ENCODE measurements around the gene POLR3E.

POLR3E gene

DNA sequence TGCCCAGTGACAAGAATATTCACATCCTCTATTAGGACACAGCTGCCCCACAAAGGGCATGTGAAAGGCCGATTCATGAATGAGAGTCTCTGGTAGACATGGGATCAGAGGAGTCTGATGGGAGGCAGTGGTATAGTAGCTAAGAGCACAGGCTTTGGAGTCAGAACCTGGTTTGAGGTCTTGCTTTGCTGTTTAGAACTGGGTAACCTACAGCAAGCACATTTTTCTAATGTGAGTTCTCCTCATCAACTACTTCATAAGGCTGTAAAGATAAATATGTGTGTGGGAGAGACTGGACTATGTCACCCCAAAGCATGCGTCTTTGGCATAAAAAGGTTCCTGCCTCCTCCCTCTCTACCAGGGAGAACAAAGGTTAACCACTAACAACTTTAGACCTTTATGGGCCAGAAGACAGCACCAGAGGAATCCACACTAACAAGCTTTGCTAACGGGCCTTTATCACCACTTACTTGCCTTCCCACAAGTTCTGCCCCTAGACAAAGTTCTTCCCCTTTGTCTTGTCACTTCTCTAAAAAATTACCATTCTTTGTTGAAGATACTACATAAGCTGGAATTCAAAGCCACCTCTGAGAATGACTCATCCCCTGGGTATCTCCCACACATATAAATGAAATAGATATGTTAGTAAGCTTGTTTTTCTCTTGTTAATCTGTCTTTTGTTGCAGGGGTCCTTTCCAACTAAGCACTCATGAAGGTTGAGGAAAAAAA lies 56.1 kb downstream of the POLR3E start:
- H3K4ac ChIP-seq (ENCODE audit: low read depth, low read length): no peak overlapping the region
- H2AK5ac ChIP-seq (ENCODE audit: low read length): no peak overlapping the region
- no peak overlapping the region for H4K5ac ChIP-seq (ENCODE audit: low read length)
- peaks cover 8% of the 10 kb centered on the region for H3K79me1 ChIP-seq (ENCODE audit: low read length)
- peaks cover 2% of the 10 kb centered on the region for H3K79me2 ChIP-seq (ENCODE audit: control insufficient read depth, insufficient read depth, low read length)
- peaks cover 12% of the 10 kb centered on the region for H3K4me1 ChIP-seq (ENCODE audit: control insufficient read depth, low read depth, low read length)
- no peak overlapping the region for H3K18ac ChIP-seq (ENCODE audit: low read length)
- DNase-seq: peak; percentile 83
- no peak overlapping the region for H2BK15ac ChIP-seq (replicated peaks; ENCODE audit: low read depth)
- H3K4me2 ChIP-seq (ENCODE audit: low read length): no peak overlapping the region
- H3K56ac ChIP-seq (ENCODE audit: low read length): peak overlapping the region; percentile 56
- no peaks in the 10 kb centered on the region for H3K27me3 ChIP-seq (ENCODE audit: insufficient read depth, low read length, poor library complexity)
- no peak overlapping the region for H3K23ac ChIP-seq (ENCODE audit: low read length)
- no peak overlapping the region for H2BK120ac ChIP-seq (ENCODE audit: low read depth, low read length)
- no peak overlapping the region for H4K8ac ChIP-seq (ENCODE audit: low read depth, low read length)
- no CpG with 5 or more reads among the region's 3 CpGs for WGBS (ENCODE audit: extremely low coverage, insufficient coverage, low lambda C conversion rate)
- H3K27ac ChIP-seq (ENCODE audit: low read depth, low read length): peak overlapping the region; percentile 31
- H2BK5ac ChIP-seq (ENCODE audit: low read length): no peak overlapping the region
- H3K9ac ChIP-seq (ENCODE audit: low read length): no peak overlapping the region
- peaks cover 9% of the 10 kb centered on the region for H3K36me3 ChIP-seq (ENCODE audit: control insufficient read depth, insufficient read depth, low read length)
- H3K4me3 ChIP-seq (ENCODE audit: low read length): no peak overlapping the region

DNA sequence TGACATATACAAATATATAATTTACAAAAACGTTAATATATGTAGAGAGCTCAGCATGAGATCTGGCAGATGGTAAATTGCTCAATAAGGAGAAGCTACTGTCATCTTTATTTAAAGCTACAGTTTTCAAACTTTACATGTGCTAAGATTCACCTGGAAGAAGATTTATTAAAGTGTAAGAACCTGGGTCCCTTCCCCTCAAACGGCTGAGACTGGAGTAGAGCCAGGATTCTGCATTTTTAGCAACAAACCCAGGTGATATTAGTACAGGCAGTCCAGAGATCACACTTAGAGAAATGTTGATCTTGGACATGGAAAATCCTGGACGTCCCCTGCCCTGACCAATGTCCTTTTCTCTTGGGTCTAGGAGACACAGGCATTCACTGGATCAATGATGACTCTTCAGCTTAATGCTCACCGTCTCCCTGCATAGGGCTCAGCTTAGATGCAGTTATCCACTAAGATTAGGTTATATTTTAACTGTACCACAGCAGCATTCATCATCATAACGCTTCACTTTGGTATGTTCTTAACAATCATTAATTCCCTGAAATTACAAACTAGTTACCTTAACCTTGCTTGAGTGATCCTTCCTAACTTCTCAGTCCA lies 56.8 kb downstream of the POLR3E start:
- no peak overlapping the region for H2BK120ac ChIP-seq (ENCODE audit: low read depth, low read length)
- H4K8ac ChIP-seq (ENCODE audit: low read depth, low read length): no peak overlapping the region
- no peak overlapping the region for H3K4me2 ChIP-seq (ENCODE audit: low read length)
- peaks cover 6% of the 10 kb centered on the region for H3K36me3 ChIP-seq (ENCODE audit: control insufficient read depth, insufficient read depth, low read length)
- no peak overlapping the region for H2BK15ac ChIP-seq (replicated peaks; ENCODE audit: low read depth)
- DNase-seq: no peak
- peak overlapping the region; percentile 43 for H3K27ac ChIP-seq (ENCODE audit: low read depth, low read length)
- H3K79me1 ChIP-seq (ENCODE audit: low read length): peaks cover 8% of the 10 kb centered on the region
- no peak overlapping the region for H3K23ac ChIP-seq (ENCODE audit: low read length)
- peaks cover 2% of the 10 kb centered on the region for H3K79me2 ChIP-seq (ENCODE audit: control insufficient read depth, insufficient read depth, low read length)
- no peak overlapping the region for H2AK5ac ChIP-seq (ENCODE audit: low read length)
- H3K4me3 ChIP-seq (ENCODE audit: low read length): no peak overlapping the region
- H3K27me3 ChIP-seq (ENCODE audit: insufficient read depth, low read length, poor library complexity): no peaks in the 10 kb centered on the region
- H3K56ac ChIP-seq (ENCODE audit: low read length): no peak overlapping the region
- peaks cover 12% of the 10 kb centered on the region for H3K4me1 ChIP-seq (ENCODE audit: control insufficient read depth, low read depth, low read length)
- no peak overlapping the region for H3K9ac ChIP-seq (ENCODE audit: low read length)
- WGBS (ENCODE audit: extremely low coverage, insufficient coverage, low lambda C conversion rate): no CpG with 5 or more reads among the region's 5 CpGs
- H3K4ac ChIP-seq (ENCODE audit: low read depth, low read length): peak overlapping the region; percentile 71
- H2BK5ac ChIP-seq (ENCODE audit: low read length): no peak overlapping the region
- H4K5ac ChIP-seq (ENCODE audit: low read length): no peak overlapping the region
- peak overlapping the region; percentile 56 for H3K18ac ChIP-seq (ENCODE audit: low read length)

DNA sequence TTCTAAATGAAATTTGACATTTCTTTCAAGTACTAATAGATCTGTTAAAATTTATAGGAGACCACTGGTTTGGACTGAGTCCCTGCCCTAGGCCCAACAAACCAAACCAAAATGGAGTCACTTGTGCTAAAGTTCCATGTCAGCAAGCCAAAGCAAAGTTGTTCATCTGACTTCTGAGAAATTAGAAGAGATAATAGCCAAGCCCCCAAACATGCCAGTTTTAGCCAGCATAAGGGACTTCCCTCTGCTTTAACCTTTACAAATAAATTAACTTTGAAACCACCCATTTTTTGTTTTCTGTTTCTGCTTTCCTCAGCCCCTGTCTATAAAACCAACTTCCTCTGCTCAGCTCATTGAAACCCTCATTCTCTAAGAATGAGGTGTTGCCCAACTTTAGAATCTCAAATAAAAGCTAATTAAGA lies 58.3 kb downstream of the POLR3E start:
- H3K79me1 ChIP-seq (ENCODE audit: low read length): peaks cover 10% of the 10 kb centered on the region
- no peak overlapping the region for H3K4me3 ChIP-seq (ENCODE audit: low read length)
- H3K9ac ChIP-seq (ENCODE audit: low read length): no peak overlapping the region
- H2BK120ac ChIP-seq (ENCODE audit: low read depth, low read length): no peak overlapping the region
- H3K18ac ChIP-seq (ENCODE audit: low read length): no peak overlapping the region
- peaks cover 2% of the 10 kb centered on the region for H3K36me3 ChIP-seq (ENCODE audit: control insufficient read depth, insufficient read depth, low read length)
- no peak overlapping the region for H2AK5ac ChIP-seq (ENCODE audit: low read length)
- no peak overlapping the region for H4K5ac ChIP-seq (ENCODE audit: low read length)
- H4K8ac ChIP-seq (ENCODE audit: low read depth, low read length): peak overlapping the region; percentile 5
- H3K4me1 ChIP-seq (ENCODE audit: control insufficient read depth, low read depth, low read length): peaks cover 12% of the 10 kb centered on the region
- no peak overlapping the region for H3K4ac ChIP-seq (ENCODE audit: low read depth, low read length)
- H2BK15ac ChIP-seq (replicated peaks; ENCODE audit: low read depth): no peak overlapping the region
- no peak overlapping the region for H3K4me2 ChIP-seq (ENCODE audit: low read length)
- no peak overlapping the region for H3K23ac ChIP-seq (ENCODE audit: low read length)
- no peak overlapping the region for H3K27ac ChIP-seq (ENCODE audit: low read depth, low read length)
- DNase-seq: no peak
- no peak overlapping the region for H2BK5ac ChIP-seq (ENCODE audit: low read length)
- H3K79me2 ChIP-seq (ENCODE audit: control insufficient read depth, insufficient read depth, low read length): peaks cover 4% of the 10 kb centered on the region
- no peak overlapping the region for H3K56ac ChIP-seq (ENCODE audit: low read length)
- no peaks in the 10 kb centered on the region for H3K27me3 ChIP-seq (ENCODE audit: insufficient read depth, low read length, poor library complexity)

DNA sequence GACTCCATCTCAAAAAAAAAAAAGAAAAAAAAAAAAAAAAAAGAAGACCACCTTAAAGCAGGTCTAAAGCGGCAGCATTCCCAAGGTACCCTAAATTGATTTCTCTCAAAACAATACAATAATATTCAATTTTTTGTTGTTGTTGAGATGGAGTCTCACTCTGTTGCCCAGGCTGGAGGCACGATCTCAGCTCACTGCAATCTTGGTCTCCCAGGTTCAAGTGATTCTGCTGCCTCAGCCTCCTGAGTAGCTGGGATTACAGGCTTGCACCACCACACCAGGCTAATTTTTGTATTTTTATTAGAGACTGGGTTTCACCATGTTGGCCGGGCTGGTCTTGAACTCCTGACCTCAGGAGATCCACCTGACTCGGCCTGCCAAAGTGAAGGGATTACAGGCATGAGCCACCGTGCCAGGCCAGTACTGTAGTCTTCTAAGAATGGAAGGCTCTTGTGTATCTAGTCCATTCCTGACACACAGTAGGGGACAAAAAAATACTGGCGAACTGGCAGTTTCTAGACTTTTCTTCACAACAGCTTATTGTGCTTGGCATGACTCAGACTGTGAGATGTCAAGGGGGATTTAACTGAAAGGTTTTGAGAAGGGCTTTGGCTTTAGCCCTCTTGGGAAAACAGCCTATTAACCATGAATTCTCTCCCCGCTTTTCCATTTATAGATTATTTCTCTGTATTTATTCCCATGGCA lies 59.9 kb downstream of the POLR3E start:
- Histone ChIP-seq H3K23ac (ENCODE audit: low read length) (no peak overlapping the region), H3K27ac (ENCODE audit: low read depth, low read length) (no peak overlapping the region), H3K4me1 (ENCODE audit: control insufficient read depth, low read depth, low read length) (peaks cover 12% of the 10 kb centered on the region), H3K4me3 (ENCODE audit: low read length) (no peak overlapping the region), H3K79me1 (ENCODE audit: low read length) (peaks cover 7% of the 10 kb centered on the region), H2AK5ac (ENCODE audit: low read length) (no peak overlapping the region), H3K4me2 (ENCODE audit: low read length) (no peak overlapping the region), H3K56ac (ENCODE audit: low read length) (no peak overlapping the region), H3K27me3 (ENCODE audit: insufficient read depth, low read length, poor library complexity) (no peaks in the 10 kb centered on the region), H3K4ac (ENCODE audit: low read depth, low read length) (no peak overlapping the region), H2BK120ac (ENCODE audit: low read depth, low read length) (no peak overlapping the region), H3K18ac (ENCODE audit: low read length) (no peak overlapping the region), H3K79me2 (ENCODE audit: control insufficient read depth, insufficient read depth, low read length) (peaks cover 2% of the 10 kb centered on the region), H2BK5ac (ENCODE audit: low read length) (no peak overlapping the region), H3K36me3 (ENCODE audit: control insufficient read depth, insufficient read depth, low read length) (no peaks in the 10 kb centered on the region), H4K8ac (ENCODE audit: low read depth, low read length) (no peak overlapping the region), H3K9ac (ENCODE audit: low read length) (no peak overlapping the region), H4K5ac (ENCODE audit: low read length) (no peak overlapping the region), H2BK15ac (replicated peaks; ENCODE audit: low read depth) (no peak overlapping the region)
- no peak for DNase-seq
- no CpG with 5 or more reads among the region's 7 CpGs for WGBS (ENCODE audit: extremely low coverage, insufficient coverage, low lambda C conversion rate)

DNA sequence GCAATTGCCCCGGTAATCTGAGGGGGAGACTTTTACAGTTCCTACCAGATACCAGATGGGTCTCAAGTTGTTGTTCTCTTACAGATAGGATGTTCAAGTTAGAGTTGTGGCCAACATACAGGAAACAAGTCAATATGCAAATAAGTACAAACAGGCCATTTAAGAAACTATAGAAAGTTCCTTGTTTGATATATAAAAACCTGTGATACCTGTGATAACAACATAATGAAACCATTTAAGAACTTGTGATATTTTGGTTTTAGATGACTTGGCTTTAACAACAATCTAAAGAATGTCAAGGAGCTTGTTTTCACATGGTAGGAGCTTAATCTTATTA lies 60.4 kb downstream of the POLR3E start:
- no peak for DNase-seq
- Histone ChIP-seq H3K4ac (ENCODE audit: low read depth, low read length) (no peak overlapping the region), H2BK5ac (ENCODE audit: low read length) (no peak overlapping the region), H3K79me1 (ENCODE audit: low read length) (peaks cover 7% of the 10 kb centered on the region), H2BK120ac (ENCODE audit: low read depth, low read length) (no peak overlapping the region), H2AK5ac (ENCODE audit: low read length) (no peak overlapping the region), H3K9ac (ENCODE audit: low read length) (no peak overlapping the region), H4K5ac (ENCODE audit: low read length) (no peak overlapping the region), H2BK15ac (replicated peaks; ENCODE audit: low read depth) (no peak overlapping the region), H3K4me1 (ENCODE audit: control insufficient read depth, low read depth, low read length) (peaks cover 12% of the 10 kb centered on the region), H3K27ac (ENCODE audit: low read depth, low read length) (no peak overlapping the region), H3K23ac (ENCODE audit: low read length) (no peak overlapping the region), H3K36me3 (ENCODE audit: control insufficient read depth, insufficient read depth, low read length) (no peaks in the 10 kb centered on the region), H3K4me3 (ENCODE audit: low read length) (no peak overlapping the region), H3K18ac (ENCODE audit: low read length) (no peak overlapping the region), H3K56ac (ENCODE audit: low read length) (no peak overlapping the region), H4K8ac (ENCODE audit: low read depth, low read length) (no peak overlapping the region), H3K79me2 (ENCODE audit: control insufficient read depth, insufficient read depth, low read length) (peaks cover 2% of the 10 kb centered on the region), H3K27me3 (ENCODE audit: insufficient read depth, low read length, poor library complexity) (no peaks in the 10 kb centered on the region), H3K4me2 (ENCODE audit: low read length) (no peak overlapping the region)
- WGBS (ENCODE audit: extremely low coverage, insufficient coverage, low lambda C conversion rate): no CpG with 5 or more reads among the region's 1 CpG
